GM20000 (cell line): ENCODE results near the gene ZSCAN5B.
"Not testable (repeated sequence)": the region's sequence is repeated elsewhere in the genome, so short reads cannot be mapped to it uniquely, and the experiment has no call there.

Experiments
- DNase-seq: peaks from one replicate; pipeline ENCODE4 v3.0.0; 2012; ENCODE audit warnings: low spot score
- CTCF ChIP-seq: IDR thresholded peaks from 2 replicates; pipeline ENCODE4 v1.5.1; 2012; ENCODE audit warnings: mild to moderate bottlenecking, control low read depth; ENCODE audit errors: extremely low read depth, missing control alignments

ZSCAN5B gene

GRCh38 chr19:56149656-56150038 is 47.9 kb downstream of the ZSCAN5B start:
- no peak for DNase-seq
- no peak for TF ChIP-seq CTCF

- not testable (repeated sequence) for DNase-seq
Observed at GRCh38 chr19:56148955-56149655, 48.5 kb downstream of the ZSCAN5B start.

GRCh38 chr19:56148096-56148495 is 49.5 kb downstream of the ZSCAN5B start:
- no peak for TF ChIP-seq CTCF
- DNase-seq: no peak

GRCh38 chr19:56147307-56147706 is 50.3 kb downstream of the ZSCAN5B start:
- TF ChIP-seq CTCF: no peak
- DNase-seq: peak; percentile 31

GRCh38 chr19:56146904-56147303 is 50.7 kb downstream of the ZSCAN5B start:
- DNase-seq: no peak
- no peak for TF ChIP-seq CTCF

GRCh38 chr19:56145698-56146097 is 51.9 kb downstream of the ZSCAN5B start:
- DNase-seq: peak; percentile 17
- TF ChIP-seq CTCF: no peak

- DNase-seq: no peak
Observed at GRCh38 chr19:56144831-56145230, 52.8 kb downstream of the ZSCAN5B start.

More at GRCh38 chr19:56144831-56145230, 52.8 kb downstream of the ZSCAN5B start:
- no peak for TF ChIP-seq CTCF
